K562 (cell line): ENCODE data around the gene ZIC2. TPM values are rescaled to one million over a fixed set of nuclear protein-coding genes. Genes with fewer than 3 reads are reported as not detected.

Experiments used
- ATAC-seq: fragments of 200-7000 bp; cut with Tn5 transposase; 3 replicates; pipeline ENCODE4 v1.9.1; 2020; ENCODE audit warnings: moderate library complexity
- BruUV-seq: library from RNA; stranded (reverse); fragments of 400-500 nt; replicated peaks from 2 replicates; lab custom pipeline; 2021; lab: Mats Ljungman, UMichigan
- CTCF ChIA-PET: fragments of 300-600 bp; formaldehyde crosslinking; extraction: SDS; loops from one replicate; lab custom pipeline; 2021; ENCODE audit warnings: low intra/inter-chr PET ratio; lab: Yijun Ruan, JAX
- POLR2A ChIA-PET: fragments of 300-600, 350-650 bp; sonication (Branson Sonifier 250); formaldehyde crosslinking; extraction: SDS; loops from one replicate; lab custom pipeline; 2021; ENCODE audit warnings: antibody characterized with exemption, inconsistent platforms; lab: Yijun Ruan, JAX
- DNase-seq, 4 experiments: peaks; one replicate each; pipeline versions ENCODE4 v3.0.0 to v3.0.0-alpha.2; 2011 to 2018; ENCODE audit warnings: low spot score in 3 of 4, mixed read lengths in 3 of 4; ENCODE audit errors: extremely low read depth in 1 of 4
- FAIRE-seq: peaks from 2 replicates; lab custom pipeline; 2011; peaks lifted over from hg19 to GRCh38; lab: Jason Lieb, UNC
- H2AFZ ChIP-seq: 2 replicates; pipeline ENCODE4 v1.6.0; 2011; ENCODE audit warnings: low read depth, low read length, control low read depth, inconsistent platforms
- H3K27ac ChIP-seq: fragments of 200-600 bp; 3 replicates; pipeline ENCODE4 v1.8.0; 2011; ENCODE audit warnings: low read depth, mild to moderate bottlenecking, control low read depth, inconsistent platforms, low read length, moderate library complexity, mixed read lengths; ENCODE audit errors: extremely low read depth
- H3K27me3 ChIP-seq, 2 experiments: fragments of 300-600 bp in 1 of 2; 2 replicates in 1 of 2; 3 replicates in 1 of 2; pipeline versions ENCODE4 v1.6.0 to v1.8.0; 2011; ENCODE audit warnings: inconsistent platforms in 2 of 2, low read length in 2 of 2, mild to moderate bottlenecking in 1 of 2, mixed read lengths in 1 of 2, moderate library complexity in 1 of 2; ENCODE audit not compliant: control insufficient read depth in 2 of 2, insufficient read depth in 2 of 2
- H3K36me3 ChIP-seq: fragments of 300-600 bp; 3 replicates; pipeline ENCODE4 v1.8.0; 2011; ENCODE audit warnings: mild to moderate bottlenecking, low read length, inconsistent platforms; ENCODE audit not compliant: control insufficient read depth, insufficient read depth
- H3K4me1 ChIP-seq, 2 experiments: fragments of 200-600 bp in 1 of 2; replicated peaks in 1 of 2; 2 replicates in 1 of 2; 3 replicates in 1 of 2; pipeline versions ENCODE4 v1.5.1 to v1.8.0; 2011; ENCODE audit warnings: inconsistent platforms in 2 of 2, low read length in 2 of 2, mild to moderate bottlenecking in 1 of 2, mixed read lengths in 1 of 2, moderate library complexity in 1 of 2; ENCODE audit not compliant: control insufficient read depth in 2 of 2, insufficient read depth in 2 of 2
- H3K4me2 ChIP-seq: 2 replicates; pipeline ENCODE4 v1.6.1; 2011; ENCODE audit warnings: low read length, control low read depth, inconsistent platforms, mixed read lengths; ENCODE audit not compliant: insufficient read depth
- H3K4me3 ChIP-seq: fragments of 200-600 bp; sonication (generic), shearing (Covaris generic); 2 replicates; pipeline ENCODE4 v1.5.1; 2016; ENCODE audit warnings: control low read depth, inconsistent platforms
- H3K79me2 ChIP-seq: fragments of 200-600 bp; 3 replicates; pipeline ENCODE4 v1.8.0; 2011; ENCODE audit warnings: low read length, inconsistent platforms; ENCODE audit not compliant: control insufficient read depth, insufficient read depth
- H3K9ac ChIP-seq, 2 experiments: 2 replicates each; pipeline versions ENCODE4 v1.6.0 to v1.6.1; 2011; ENCODE audit warnings: low read depth in 2 of 2, low read length in 2 of 2, control low read depth in 1 of 2, inconsistent platforms in 1 of 2, mild to moderate bottlenecking in 1 of 2, mixed read lengths in 1 of 2; ENCODE audit not compliant: insufficient read depth in 1 of 2
- H3K9me1 ChIP-seq: one replicate; pipeline ENCODE4 v1.6.0; 2011; ENCODE audit warnings: inconsistent platforms, mild to moderate bottlenecking, low read length, moderate library complexity; ENCODE audit not compliant: control insufficient read depth, insufficient read depth
- H3K9me3 ChIP-seq: replicated peaks from 2 replicates; pipeline ENCODE4 v1.5.1; 2011; ENCODE audit warnings: low read depth, low read length, inconsistent platforms; ENCODE audit not compliant: control insufficient read depth, insufficient read depth
- H4K20me1 ChIP-seq: replicated peaks from 2 replicates; pipeline ENCODE4 v1.6.1; 2011; ENCODE audit warnings: low read length, inconsistent platforms, mixed read lengths; ENCODE audit not compliant: control insufficient read depth, insufficient read depth
- CAMTA2 ChIP-seq: fragments of 250-450 bp; sonication (Bioruptor Pico); conservative IDR thresholded peaks from 2 replicates; pipeline ENCODE4 v1.5.1; 2022
- CHAMP1 ChIP-seq: fragments of 450-650 bp; IDR thresholded peaks from 2 replicates; pipeline ENCODE4 v1.6.1; 2016; ENCODE audit warnings: mild to moderate bottlenecking
- DLX4 ChIP-seq: fragments of 250-450 bp; sonication (Bioruptor Pico); IDR thresholded peaks from 2 replicates; pipeline ENCODE4 v1.6.1; 2021; ENCODE audit warnings: mild to moderate bottlenecking
- ESRRB ChIP-seq: fragments of 250-450 bp; sonication (Bioruptor Pico); IDR thresholded peaks from 2 replicates; pipeline ENCODE4 v1.5.0; 2020; ENCODE audit warnings: mild to moderate bottlenecking, moderate library complexity, borderline replicate concordance
- FOXM1 ChIP-seq, 2 experiments: fragments of 450-650 bp in 1 of 2; sonication (generic) in 1 of 2; formaldehyde crosslinking in 1 of 2; IDR thresholded peaks; 2 replicates each; pipeline versions ENCODE4 v1.6.1 to v1.9.0; 2017 to 2022; ENCODE audit warnings: low read depth in 2 of 2, mild to moderate bottlenecking in 2 of 2, missing genetic modification reagents in 1 of 2, moderate library complexity in 1 of 2
- MED1 ChIP-seq: sonication (generic); formaldehyde crosslinking; IDR thresholded peaks from 2 replicates; pipeline ENCODE4 v1.8.1; 2023; ENCODE audit warnings: missing genetic modification reagents, borderline replicate concordance
- NFE2L1 ChIP-seq: fragments of 450-650 bp; IDR thresholded peaks from 2 replicates; pipeline ENCODE4 v1.6.1; 2016; ENCODE audit warnings: missing genetic modification characterization, low read depth, mild to moderate bottlenecking, missing compliant biosample characterization, moderate library complexity, borderline replicate concordance
- NR2C1 ChIP-seq, 2 experiments: fragments of 450-650 bp; IDR thresholded peaks; 2 replicates each; pipeline ENCODE4 v1.6.1; 2017; ENCODE audit warnings: mild to moderate bottlenecking in 2 of 2, antibody characterized with exemption in 1 of 2, inconsistent platforms in 1 of 2, missing compliant biosample characterization in 1 of 2, missing genetic modification characterization in 1 of 2
- RNF2 ChIP-seq: sonication (generic); IDR thresholded peaks from 2 replicates; pipeline ENCODE4 v1.6.1; 2016
- SAFB2 ChIP-seq: fragments of 200-400 bp; formaldehyde crosslinking; IDR thresholded peaks from 2 replicates; pipeline ENCODE4 v1.6.1; 2018; ENCODE audit warnings: borderline replicate concordance, low read length, low read depth, moderate library complexity; ENCODE audit not compliant: severe bottlenecking
- SREBF1 ChIP-seq: fragments of 150-350 bp; IDR thresholded peaks from 2 replicates; pipeline ENCODE4 v1.6.1; 2014; ENCODE audit warnings: antibody characterized with exemption, low read depth, low read length, borderline replicate concordance
- SRF ChIP-seq, 2 experiments: fragments of 250-450, 450-650 bp in 1 of 2; sonication (Bioruptor Pico) in 1 of 2; sonication (generic) in 1 of 2; formaldehyde crosslinking; IDR thresholded peaks; 2 replicates each; pipeline versions ENCODE4 v1.5.0 to v1.5.1; 2020 to 2022; ENCODE audit warnings: mild to moderate bottlenecking in 1 of 2, missing genetic modification reagents in 1 of 2
- TCFL5 ChIP-seq: fragments of 250-450 bp; sonication (Bioruptor Pico); conservative IDR thresholded peaks from 2 replicates; pipeline ENCODE4 v1.6.1; 2021; ENCODE audit warnings: mild to moderate bottlenecking, moderate library complexity, matching md5 sums
- ZNF280A ChIP-seq: fragments of 450-650 bp; IDR thresholded peaks from 2 replicates; pipeline ENCODE4 v1.6.1; 2018; ENCODE audit warnings: mild to moderate bottlenecking, low read depth; ENCODE audit not compliant: partially characterized antibody
- ZNF699 ChIP-seq: fragments of 250-450 bp; sonication (Bioruptor Pico); IDR thresholded peaks from 2 replicates; pipeline ENCODE4 v1.8.0; 2021; ENCODE audit warnings: mild to moderate bottlenecking, moderate library complexity; ENCODE audit not compliant: insufficient replicate concordance
- whole genome bisulfite sequencing: fragments of 100-300 bp; shearing (Covaris generic); methylation state at CpG from one replicate; pipeline ENCODE4 v1.1.6; 2016; ENCODE audit warnings: low coverage, mixed read lengths; ENCODE audit not compliant: insufficient coverage; ENCODE audit errors: missing lambda C conversion rate; 5-methylcytosine and 5-hydroxymethylcytosine counted together
- in situ Hi-C: fragments of 300-500 bp; cut with MboI; formaldehyde crosslinking; loops from 4 replicates; pipeline ENCODE4 v1.15.0; 2018; ENCODE audit warnings: inconsistent platforms, mixed read lengths
- intact Hi-C: fragments of 100-400 bp; cut with micrococcal nuclease; formaldehyde crosslinking; loops from 2 replicates; pipeline ENCODE4 v1.14.2; 2022
- polyA plus RNA-seq, 8 experiments: library from polyadenylated mRNA; depleted of rRNA in 4 of 8; stranded (reverse) in 5 of 8; unstranded in 3 of 8; fragments of >200 nt; fragmentation: Nextera tagmentation in 2 of 8; fragmentation: Illumina TruSeq in 1 of 8; extraction: Ambion mirVana in 2 of 8; extraction: Trizol in 1 of 8; gene quantifications; 2 replicates each; pipeline versions ENCODE4 v1.2.1 to v1.2.3, GENCODE V29; 2011 to 2014; ENCODE audit warnings: inconsistent platforms in 1 of 8, missing spikeins in 1 of 8
- total RNA-seq, 7 experiments: library from RNA; depleted of rRNA in 6 of 7; stranded (reverse); fragments of >200 nt in 6 of 7; fragmentation: Illumina TruSeq in 2 of 7; extraction: Trizol in 2 of 7; gene quantifications; 2 replicates each; pipeline versions ENCODE4 v1.2.1 to v1.2.3, GENCODE V29; 2011 to 2021; ENCODE audit warnings: low replicate concordance in 1 of 7

ZIC2 gene
- total and polyA plus RNA-seq, 9 of the 15 experiments (the other 6 are each of a cell fraction or from before 2014, with no cell fraction given): 1.8 to 18.0 (median 4.5) TPM

GRCh38 chr13:99948411-99948810 is 33.2 kb upstream of the ZIC2 start:
- ATAC-seq: no peak
- CTCF ChIA-PET: no interaction called here

More at GRCh38 chr13:99948411-99948810, 33.2 kb upstream of the ZIC2 start:
- no TSS peak for BruUV-seq
- Histone ChIP-seq H3K79me2 (no peaks in the 10 kb centered on the region), H2AFZ (no peak overlapping the region), H3K9me3 (no peaks in the 10 kb centered on the region), H3K27me3 (peaks cover 3 to 31% of the 10 kb centered on the region in 2 experiments; a peak in 4 of 5 replicates), H3K4me1 (no peaks in the 10 kb centered on the region; a peak in 1 of 5 replicates), H3K9ac (no peak overlapping the region), H4K20me1 (no peaks in the 10 kb centered on the region), H3K9me1 (no peaks in the 10 kb centered on the region), H3K27ac (no peak overlapping the region), H3K4me2 (no peak overlapping the region), H3K4me3 (no peak overlapping the region), H3K36me3 (no peaks in the 10 kb centered on the region)
- intact Hi-C loops: no loop called here
- FAIRE-seq (no peak), DNase-seq (no peak)
- POLR2A ChIA-PET: no interaction called here
- TF ChIP-seq NFE2L1 (tag) (no peak), DLX4 (CRISPR knock-in tag) (no peak), ZNF699 (CRISPR knock-in tag) (no peak), SREBF1 (no peak), SRF (CRISPR knock-in tag; IDR thresholded peaks at IDR 0.05) (no peak), ESRRB (no peak), MED1 (CRISPR knock-in tag) (no peak), TCFL5 (CRISPR knock-in tag) (no peak), SAFB2 (no peak), ZNF280A (no peak), NR2C1 (IDR thresholded peaks at IDR 0.05) (no peak), NR2C1 (tag; IDR thresholded peaks at IDR 0.05) (no peak), CHAMP1 (no peak), FOXM1 (IDR thresholded peaks at IDR 0.05; ENCODE audit: low read depth) (no peak), FOXM1 (CRISPR knock-in tag; IDR thresholded peaks at IDR 0.05; ENCODE audit: low read depth) (no peak), RNF2 (no peak), CAMTA2 (no peak)
- in situ Hi-C loops: no loop called here
- WGBS: 0% methylated on average over 4 of the region's 4 CpGs
